Effector CD4-positive, alpha-beta T cell (primary cell): Measurements from ENCODE around the gene RMP24.
A peak's percentile ranks its signal among the peaks of the same experiment; 100 is the strongest.
"Not testable (repeated sequence)": the region's sequence is repeated elsewhere in the genome, so short reads cannot be mapped to it uniquely, and the experiment has no call there.

ENCODE experiments used
- DNase-seq: peaks from one replicate; pipeline ENCODE4 v3.0.0-alpha.2; 2020

Gene RMP24

GRCh38 chr18:35972197-35973000 is at the start of gene RMP24:
Gene RMP24 (plus strand): TSS chr18:35972679.
- peak; percentile 90 for DNase-seq

- DNase-seq, result no peak
These were observed 48.4 kb upstream of the RMP24 start for GRCh38 chr18:35923939-35924684.

GRCh38 chr18:35926884-35927283 is 45.6 kb upstream of the RMP24 start:
- DNase-seq, result no peak

- no peak for DNase-seq
These were observed 45.0 kb upstream of the RMP24 start for GRCh38 chr18:35927430-35927829.

- no peak for DNase-seq
These were observed 38.5 kb upstream of the RMP24 start for GRCh38 chr18:35933982-35934381.

- DNase-seq, result no peak
These were observed 37.6 kb upstream of the RMP24 start for GRCh38 chr18:35934891-35935290.

- DNase-seq, result no peak
These were observed 36.7 kb upstream of the RMP24 start for GRCh38 chr18:35935805-35936204.

- DNase-seq, result no peak
These were observed 35.5 kb upstream of the RMP24 start for GRCh38 chr18:35936951-35937350.

- no peak for DNase-seq
These were observed 34.3 kb upstream of the RMP24 start for GRCh38 chr18:35938158-35938557.

- DNase-seq, result no peak
These were observed 33.9 kb upstream of the RMP24 start for GRCh38 chr18:35938562-35938961.

GRCh38 chr18:35939138-35939537 is 33.3 kb upstream of the RMP24 start:
- no peak for DNase-seq

- no peak for DNase-seq
These were observed 31.2 kb upstream of the RMP24 start for GRCh38 chr18:35941299-35941698.

GRCh38 chr18:35942133-35942532 is 30.3 kb upstream of the RMP24 start:
- no peak for DNase-seq

GRCh38 chr18:35942661-35943060 is 29.8 kb upstream of the RMP24 start:
- no peak for DNase-seq

- DNase-seq, result no peak
These were observed 24.4 kb upstream of the RMP24 start for GRCh38 chr18:35948080-35948479.

GRCh38 chr18:35949090-35949489 is 23.4 kb upstream of the RMP24 start:
- no peak for DNase-seq

GRCh38 chr18:35949903-35950627 is 22.4 kb upstream of the RMP24 start:
- peak; percentile 37 for DNase-seq

GRCh38 chr18:35950628-35950982 is 21.9 kb upstream of the RMP24 start:
- no peak for DNase-seq

- DNase-seq, result no peak
These were observed 18.8 kb upstream of the RMP24 start for GRCh38 chr18:35953688-35954087.

- DNase-seq, result no peak
These were observed 16.3 kb upstream of the RMP24 start for GRCh38 chr18:35956226-35956625.

- DNase-seq, result no peak
These were observed 10.2 kb upstream of the RMP24 start for GRCh38 chr18:35962320-35962719.

- DNase-seq, result no peak
These were observed 8.2 kb upstream of the RMP24 start for GRCh38 chr18:35964319-35964718.

- not testable (repeated sequence) for DNase-seq
These were observed 4.6 kb upstream of the RMP24 start for GRCh38 chr18:35967866-35968265.
